H1 (cell line): ENCODE measurements around the gene KHDRBS2. TPM values are rescaled to one million over a fixed set of nuclear protein-coding genes. Genes with fewer than 3 reads are reported as not detected.

Source experiments
- CHD7 ChIP-seq: fragments of 300-600 bp; sonication (generic); IDR thresholded peaks from 2 replicates; pipeline ENCODE4 v1.7.1; 2012; ENCODE audit warnings: low read length, moderate library complexity, mild to moderate bottlenecking, inconsistent platforms; ENCODE audit not compliant: insufficient replicate concordance
- HDAC6 ChIP-seq: IDR thresholded peaks from one replicate; pipeline ENCODE4 v1.7.1; 2012; ENCODE audit warnings: low read depth, mild to moderate bottlenecking, inconsistent platforms, low read length, moderate library complexity
- RBBP5 ChIP-seq: IDR thresholded peaks from 2 replicates; pipeline ENCODE4 v1.7.1; 2012; ENCODE audit warnings: low read depth, mild to moderate bottlenecking, inconsistent platforms, low read length, moderate library complexity, borderline replicate concordance
- SAP30 ChIP-seq: fragments of 300-600 bp; sonication (generic); IDR thresholded peaks from 2 replicates; pipeline ENCODE4 v1.7.1; 2012; ENCODE audit warnings: low read length, moderate library complexity, mild to moderate bottlenecking, inconsistent platforms; ENCODE audit not compliant: insufficient read depth, insufficient replicate concordance
- polyA plus RNA-seq, 7 experiments: library from polyadenylated mRNA; depleted of rRNA in 3 of 7; stranded (reverse) in 5 of 7; unstranded in 2 of 7; fragments of >200 nt in 5 of 7; fragments of 200-250 nt in 2 of 7; gene quantifications; 1 replicate in 5 of 7; 2 replicates in 1 of 7; 4 replicates in 1 of 7; pipeline versions ENCODE4 v1.2.1 to v1.2.3, GENCODE V29; 2011 to 2013; ENCODE audit warnings: missing spikeins in 2 of 7, mixed read lengths in 2 of 7
- total RNA-seq: library from RNA; stranded (reverse); fragmentation: NEBNext Ultra II Directional; extraction: Animal tissue kit (Norgen Biotek cat#: 25700); gene quantifications from 2 replicates; pipeline ENCODE4 v1.2.1, GENCODE V29; 2021

The KHDRBS2 gene
- total and polyA plus RNA-seq, 2 of the 8 experiments (the other 6 are each of a cell fraction or from before 2014, with no cell fraction given) = 5.2 to 7.7 TPM

GRCh38 chr6:61833176-61833755 is 452.8 kb downstream of the KHDRBS2 start (continued):
- TF ChIP-seq SAP30 = no peak
- TF ChIP-seq CHD7 = no peak
- TF ChIP-seq RBBP5 = no peak
- TF ChIP-seq HDAC6 = no peak
